ENCODE results near the gene KLHDC10. TPM values are rescaled to one million over a fixed set of nuclear protein-coding genes. Genes with fewer than 3 reads are reported as not detected.
"Not testable (repeated sequence)": the region's sequence is repeated elsewhere in the genome, so short reads cannot be mapped to it uniquely, and the experiment has no call there.

KLHDC10 gene
- total RNA-seq, 1 donor from 2014 or later = 29.8 TPM

GRCh38 chr7:130118294-130118693, 48.0 kb downstream of the KLHDC10 start:
- H3K27ac Mint-ChIP-seq (ENCODE audit: unreplicated experiment) = no peak overlapping the region
- H3K36me3 Mint-ChIP-seq (ENCODE audit: unreplicated experiment) = no peaks in the 10 kb centered on the region
- DNase-seq = no peak
- H3K4me1 Mint-ChIP-seq (ENCODE audit: low read depth, unreplicated experiment) = no peaks in the 10 kb centered on the region
- no peak for TF ChIP-seq CTCF (IDR thresholded peaks at IDR 0.05; ENCODE audit: partially characterized antibody, unreplicated experiment)
- H3K9me3 Mint-ChIP-seq (ENCODE audit: unreplicated experiment) = no peaks in the 10 kb centered on the region
- H3K4me3 Mint-ChIP-seq (ENCODE audit: unreplicated experiment) = no peak overlapping the region
- H3K27me3 Mint-ChIP-seq (ENCODE audit: unreplicated experiment) = no peaks in the 10 kb centered on the region

- no peak overlapping the region for H3K27ac Mint-ChIP-seq (ENCODE audit: unreplicated experiment)
- no peak overlapping the region for H3K4me3 Mint-ChIP-seq (ENCODE audit: unreplicated experiment)
- no peaks in the 10 kb centered on the region for H3K4me1 Mint-ChIP-seq (ENCODE audit: low read depth, unreplicated experiment)
- no peak for TF ChIP-seq CTCF (IDR thresholded peaks at IDR 0.05; ENCODE audit: partially characterized antibody, unreplicated experiment)
- no peak for DNase-seq
- H3K36me3 Mint-ChIP-seq (ENCODE audit: unreplicated experiment) = no peaks in the 10 kb centered on the region
- H3K27me3 Mint-ChIP-seq (ENCODE audit: unreplicated experiment) = no peaks in the 10 kb centered on the region
- no peaks in the 10 kb centered on the region for H3K9me3 Mint-ChIP-seq (ENCODE audit: unreplicated experiment)
Observed at GRCh38 chr7:130118801-130119200, 48.5 kb downstream of the KLHDC10 start.

- no peaks in the 10 kb centered on the region for H3K36me3 Mint-ChIP-seq (ENCODE audit: unreplicated experiment)
- H3K27me3 Mint-ChIP-seq (ENCODE audit: unreplicated experiment) = no peaks in the 10 kb centered on the region
- DNase-seq = no peak
- H3K4me1 Mint-ChIP-seq (ENCODE audit: low read depth, unreplicated experiment) = no peaks in the 10 kb centered on the region
- TF ChIP-seq CTCF (IDR thresholded peaks at IDR 0.05; ENCODE audit: partially characterized antibody, unreplicated experiment) = no peak
- H3K4me3 Mint-ChIP-seq (ENCODE audit: unreplicated experiment) = no peak overlapping the region
- no peaks in the 10 kb centered on the region for H3K9me3 Mint-ChIP-seq (ENCODE audit: unreplicated experiment)
- no peak overlapping the region for H3K27ac Mint-ChIP-seq (ENCODE audit: unreplicated experiment)
Observed at GRCh38 chr7:130123501-130123900, 53.2 kb downstream of the KLHDC10 start.

- no peaks in the 10 kb centered on the region for H3K4me1 Mint-ChIP-seq (ENCODE audit: low read depth, unreplicated experiment)
- DNase-seq = no peak
- no peaks in the 10 kb centered on the region for H3K36me3 Mint-ChIP-seq (ENCODE audit: unreplicated experiment)
- H3K27me3 Mint-ChIP-seq (ENCODE audit: unreplicated experiment) = no peaks in the 10 kb centered on the region
- no peak overlapping the region for H3K27ac Mint-ChIP-seq (ENCODE audit: unreplicated experiment)
- no peaks in the 10 kb centered on the region for H3K9me3 Mint-ChIP-seq (ENCODE audit: unreplicated experiment)
- no peak for TF ChIP-seq CTCF (IDR thresholded peaks at IDR 0.05; ENCODE audit: partially characterized antibody, unreplicated experiment)
- no peak overlapping the region for H3K4me3 Mint-ChIP-seq (ENCODE audit: unreplicated experiment)
Observed at GRCh38 chr7:130124711-130125110, 54.4 kb downstream of the KLHDC10 start.

- not testable (repeated sequence) for H3K36me3 Mint-ChIP-seq (ENCODE audit: unreplicated experiment); H3K4me1 Mint-ChIP-seq (ENCODE audit: low read depth, unreplicated experiment); H3K27me3 Mint-ChIP-seq (ENCODE audit: unreplicated experiment); H3K9me3 Mint-ChIP-seq (ENCODE audit: unreplicated experiment); H3K27ac Mint-ChIP-seq (ENCODE audit: unreplicated experiment); DNase-seq; H3K4me3 Mint-ChIP-seq (ENCODE audit: unreplicated experiment)
Observed at GRCh38 chr7:130126840-130127239, 56.5 kb downstream of the KLHDC10 start.

GRCh38 chr7:130127404-130127803, 57.1 kb downstream of the KLHDC10 start:
- H3K4me3 Mint-ChIP-seq (ENCODE audit: unreplicated experiment) = no peak overlapping the region
- no peak overlapping the region for H3K27ac Mint-ChIP-seq (ENCODE audit: unreplicated experiment)
- H3K4me1 Mint-ChIP-seq (ENCODE audit: low read depth, unreplicated experiment) = peaks cover 6% of the 10 kb centered on the region
- no peaks in the 10 kb centered on the region for H3K27me3 Mint-ChIP-seq (ENCODE audit: unreplicated experiment)
- DNase-seq = no peak
- no peaks in the 10 kb centered on the region for H3K36me3 Mint-ChIP-seq (ENCODE audit: unreplicated experiment)
- TF ChIP-seq CTCF (IDR thresholded peaks at IDR 0.05; ENCODE audit: partially characterized antibody, unreplicated experiment) = no peak
- no peaks in the 10 kb centered on the region for H3K9me3 Mint-ChIP-seq (ENCODE audit: unreplicated experiment)

Measured in glutamatergic neuron (in vitro differentiated cells).